H1 (cell line): ENCODE data around the gene SEMA3A. TPM values are rescaled to one million over a fixed set of nuclear protein-coding genes. Genes with fewer than 3 reads are reported as not detected.

Source experiments
- HDAC2 ChIP-seq, 2 experiments: fragments of 300-600 bp in 1 of 2; sonication (generic) in 1 of 2; IDR thresholded peaks; 2 replicates each; pipeline ENCODE4 v1.6.1; 2011 to 2012; ENCODE audit warnings: low read depth in 2 of 2, low read length in 2 of 2, mild to moderate bottlenecking in 2 of 2, moderate library complexity in 2 of 2, borderline replicate concordance in 1 of 2, inconsistent platforms in 1 of 2
- MAFK ChIP-seq: IDR thresholded peaks from 2 replicates; pipeline ENCODE4 v1.6.1; 2012; ENCODE audit warnings: low read depth, mild to moderate bottlenecking, improper control_type of control experiment, low read length
- NANOG ChIP-seq: IDR thresholded peaks from 2 replicates; pipeline ENCODE4 v1.6.1; 2011; ENCODE audit warnings: low read length, low read depth, mild to moderate bottlenecking, inconsistent platforms; ENCODE audit not compliant: insufficient read depth, poor library complexity, severe bottlenecking
- RBBP5 ChIP-seq: IDR thresholded peaks from 2 replicates; pipeline ENCODE4 v1.7.1; 2012; ENCODE audit warnings: low read depth, mild to moderate bottlenecking, inconsistent platforms, low read length, moderate library complexity, borderline replicate concordance
- polyA plus RNA-seq, 7 experiments: library from polyadenylated mRNA; depleted of rRNA in 3 of 7; stranded (reverse) in 5 of 7; unstranded in 2 of 7; fragments of >200 nt in 5 of 7; fragments of 200-250 nt in 2 of 7; gene quantifications; 1 replicate in 5 of 7; 2 replicates in 1 of 7; 4 replicates in 1 of 7; pipeline versions ENCODE4 v1.2.1 to v1.2.3, GENCODE V29; 2011 to 2013; ENCODE audit warnings: missing spikeins in 2 of 7, mixed read lengths in 2 of 7
- total RNA-seq: library from RNA; stranded (reverse); fragmentation: NEBNext Ultra II Directional; extraction: Animal tissue kit (Norgen Biotek cat#: 25700); gene quantifications from 2 replicates; pipeline ENCODE4 v1.2.1, GENCODE V29; 2021

SEMA3A gene
- total and polyA plus RNA-seq, 2 of the 8 experiments (the other 6 are each of a cell fraction or from before 2014, with no cell fraction given) = 8.1 to 45.9 TPM

- TF ChIP-seq NANOG (no peak), RBBP5 (no peak), MAFK (no peak), HDAC2 (IDR thresholded peaks at IDR 0.05; ENCODE audit: borderline replicate concordance in 1 of 2, low read depth in 2 of 2, low read length in 2 of 2) (no peak)
Measured at GRCh38 chr7:84187087-84187805, 7.3 kb downstream of the SEMA3A start (continued).
